Measurements from ENCODE around the gene TAF1D.

The TAF1D gene

GRCh38 chr11:93719310-93719709, 22.0 kb downstream of the TAF1D start:
- no peak for DNase-seq

GRCh38 chr11:93718057-93718563, 23.2 kb downstream of the TAF1D start:
- no peak for DNase-seq

GRCh38 chr11:93717501-93717900, 23.8 kb downstream of the TAF1D start:
- DNase-seq: no peak

GRCh38 chr11:93715797-93716396, 25.4 kb downstream of the TAF1D start:
- no peak for DNase-seq

GRCh38 chr11:93712678-93713077, 28.6 kb downstream of the TAF1D start:
- DNase-seq: no peak

- no peak for DNase-seq
Observed at GRCh38 chr11:93710239-93710638, 31.1 kb downstream of the TAF1D start.

GRCh38 chr11:93704237-93704636, 37.1 kb downstream of the TAF1D start:
- DNase-seq: no peak

GRCh38 chr11:93700830-93701229, 40.5 kb downstream of the TAF1D start:
- no peak for DNase-seq

GRCh38 chr11:93697611-93698010, 43.7 kb downstream of the TAF1D start:
- DNase-seq: no peak

GRCh38 chr11:93694557-93694956, 46.7 kb downstream of the TAF1D start:
- no peak for DNase-seq

- no peak for DNase-seq
Observed at GRCh38 chr11:93694109-93694508, 47.2 kb downstream of the TAF1D start.

GRCh38 chr11:93689240-93689639, 52.1 kb downstream of the TAF1D start:
- DNase-seq: no peak

GRCh38 chr11:93686812-93687211, 54.5 kb downstream of the TAF1D start:
- DNase-seq: no peak

- no peak for DNase-seq
Observed at GRCh38 chr11:93686226-93686625, 55.1 kb downstream of the TAF1D start.

Measured in retina (tissue), 1 donor.